ENCODE measurements around the gene KIF26B. TPM values are rescaled to one million over a fixed set of nuclear protein-coding genes. Genes with fewer than 3 reads are reported as not detected.

Gene KIF26B
- total and polyA plus RNA-seq, 7 donors, result 0.01 to 0.32 (median 0.06) TPM

- WGBS, 3 donors, result 56 to 67% (median 57%) methylated on average over 7 of the region's 7 CpGs
- no peak for TF ChIP-seq CTCF (IDR thresholded peaks at IDR 0.05)
- H3K4me3 ChIP-seq, result no peak overlapping the region
- intact Hi-C loops (cut with DNase I), result no loop called here
- no peaks in the 10 kb centered on the region for H3K36me3 ChIP-seq (ENCODE audit: insufficient read depth in 1 of 2, low read depth in 1 of 2)
- no peak for DNase-seq
- no peak for ATAC-seq
- no peaks in the 10 kb centered on the region for H3K9me3 ChIP-seq
- no peaks in the 10 kb centered on the region for H3K27me3 ChIP-seq (ENCODE audit: insufficient read depth in 3 of 3, low read length in 2 of 3)
- no peak overlapping the region for H3K27ac ChIP-seq
- H3K4me1 ChIP-seq, result no peaks in the 10 kb centered on the region
Observed at GRCh38 chr1:245572709-245573108, 417.9 kb downstream of the KIF26B start.

- no peak for TF ChIP-seq CTCF (IDR thresholded peaks at IDR 0.05)
- Histone ChIP-seq H3K27me3 (ENCODE audit: insufficient read depth in 3 of 3, low read length in 2 of 3) (peaks cover 0 to 2% (median under 1%) of the 10 kb centered on the region in 3 donors), H3K36me3 (ENCODE audit: insufficient read depth in 1 of 2, low read depth in 1 of 2) (no peaks in the 10 kb centered on the region), H3K27ac (no peak overlapping the region), H3K9me3 (no peaks in the 10 kb centered on the region), H3K4me1 (no peaks in the 10 kb centered on the region), H3K4me3 (no peak overlapping the region)
- intact Hi-C loops (cut with DNase I), result no loop called here
- DNase-seq (no peak), ATAC-seq (no peak)
- WGBS, 3 donors, result 35 to 63% (median 61%) methylated on average over 2 of the region's 2 CpGs
Observed at GRCh38 chr1:245575710-245576109, 420.9 kb downstream of the KIF26B start.

- H3K4me1 ChIP-seq, result no peaks in the 10 kb centered on the region
- WGBS, 3 donors, result 51 to 68% (median 65%) methylated on average over 4 of the region's 4 CpGs
- no peaks in the 10 kb centered on the region for H3K36me3 ChIP-seq (ENCODE audit: insufficient read depth in 1 of 2, low read depth in 1 of 2)
- H3K4me3 ChIP-seq, result no peak overlapping the region
- no peaks in the 10 kb centered on the region for H3K9me3 ChIP-seq
- TF ChIP-seq CTCF (IDR thresholded peaks at IDR 0.05), result no peak
- intact Hi-C loops (cut with DNase I), result no loop called here
- peaks cover 0 to 3% (median 2%) of the 10 kb centered on the region in 3 donors for H3K27me3 ChIP-seq (ENCODE audit: insufficient read depth in 3 of 3, low read length in 2 of 3)
- H3K27ac ChIP-seq, result no peak overlapping the region
- no peak for DNase-seq
- no peak for ATAC-seq
Observed at GRCh38 chr1:245576323-245576722, 421.5 kb downstream of the KIF26B start.

- no peak for TF ChIP-seq CTCF (IDR thresholded peaks at IDR 0.05)
- WGBS, 3 donors, result 87 to 90% (median 90%) methylated on average over 34 of the region's 34 CpGs
- H3K27me3 ChIP-seq (ENCODE audit: insufficient read depth in 3 of 3, low read length in 2 of 3), result peaks cover 0 to 3% (median 2%) of the 10 kb centered on the region in 3 donors
- H3K4me3 ChIP-seq, result no peak overlapping the region
- DNase-seq (no peak), ATAC-seq (no peak)
- H3K9me3 ChIP-seq, result no peaks in the 10 kb centered on the region
- intact Hi-C loops (cut with DNase I), result no loop called here
- H3K4me1 ChIP-seq, result no peaks in the 10 kb centered on the region
- no peak overlapping the region for H3K27ac ChIP-seq
- no peaks in the 10 kb centered on the region for H3K36me3 ChIP-seq (ENCODE audit: insufficient read depth in 1 of 2, low read depth in 1 of 2)
Observed at GRCh38 chr1:245577191-245578157, 422.7 kb downstream of the KIF26B start.
